Inflammatory macrophage treated with lipopolysaccharide for 4 hours (primary cell): Measurements from ENCODE around the gene AGBL1.

Source experiments
- DNase-seq: peaks from one replicate; pipeline ENCODE4 v3.0.0-alpha.2; 2020

AGBL1 gene

DNA sequence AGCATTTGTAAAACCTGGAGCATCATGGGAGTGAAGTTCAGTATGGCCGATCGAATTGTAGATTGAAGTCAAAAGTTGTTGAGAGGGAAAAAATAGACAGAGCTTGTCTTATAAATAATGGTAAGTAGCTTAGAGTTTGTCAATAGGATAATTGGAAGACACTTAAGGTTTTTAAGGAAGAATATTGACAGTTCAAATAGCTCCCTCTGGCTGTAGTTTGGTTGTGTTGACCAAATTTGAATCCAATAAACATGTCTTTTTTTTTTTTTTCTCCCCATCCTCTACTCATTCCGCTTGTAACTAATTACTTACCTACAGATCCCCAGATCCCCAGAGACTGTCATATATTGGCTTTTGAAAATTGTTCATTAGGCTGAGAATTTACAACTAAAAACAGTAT is 677.0 kb downstream of the AGBL1 start:
- DNase-seq: no peak

DNA sequence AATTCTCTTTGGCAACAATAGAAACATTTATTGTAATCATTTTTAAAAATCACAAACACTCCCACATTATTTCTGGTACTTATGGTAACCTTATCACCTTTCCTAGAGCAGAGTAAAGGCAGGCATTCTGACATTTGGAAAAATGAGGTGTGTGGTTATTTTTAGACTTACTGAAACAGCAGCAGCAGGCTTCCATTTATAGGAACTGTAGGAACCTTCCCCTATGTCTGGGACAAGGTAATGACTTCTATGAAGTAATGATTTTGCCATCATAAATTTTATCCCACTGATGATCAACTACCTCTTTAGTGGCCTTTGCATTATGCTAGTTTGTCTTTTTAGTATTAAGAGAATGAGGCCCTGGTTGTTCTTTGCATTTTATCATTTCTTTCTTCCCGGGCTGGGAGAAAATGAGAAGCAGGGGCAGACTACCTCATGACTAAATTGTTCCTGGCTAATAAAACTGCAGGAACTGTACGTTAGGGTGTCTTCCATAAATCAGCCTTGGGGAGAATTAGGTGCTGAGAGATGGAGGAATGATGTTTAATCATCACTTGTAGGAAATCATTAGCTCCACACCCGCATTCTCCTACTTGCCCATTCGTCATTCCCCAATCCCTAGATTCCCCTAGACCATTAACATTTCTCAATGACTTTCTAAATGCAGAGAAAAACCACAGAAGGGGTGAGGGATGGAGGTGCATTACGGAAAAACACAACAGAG is 680.3 kb downstream of the AGBL1 start:
- DNase-seq: no peak

DNA sequence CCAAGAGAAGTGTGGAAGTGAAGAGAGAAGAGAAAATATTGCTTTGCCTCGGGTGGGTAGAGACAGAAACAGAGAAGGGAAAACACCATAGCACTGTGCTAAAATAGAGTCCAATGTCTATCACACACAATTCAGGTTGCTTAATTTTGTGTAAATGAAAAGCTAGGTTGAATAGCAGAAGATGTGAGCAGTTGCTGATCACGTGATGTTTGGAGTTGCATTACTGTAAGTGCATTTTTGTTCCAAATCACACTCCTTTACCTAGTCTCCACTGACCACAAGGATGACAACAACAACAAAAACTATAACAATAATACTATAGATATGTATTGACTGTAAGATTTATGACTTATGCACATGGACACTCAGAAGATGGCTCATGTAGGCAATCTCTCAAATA is 683.2 kb downstream of the AGBL1 start:
- no peak for DNase-seq

DNA sequence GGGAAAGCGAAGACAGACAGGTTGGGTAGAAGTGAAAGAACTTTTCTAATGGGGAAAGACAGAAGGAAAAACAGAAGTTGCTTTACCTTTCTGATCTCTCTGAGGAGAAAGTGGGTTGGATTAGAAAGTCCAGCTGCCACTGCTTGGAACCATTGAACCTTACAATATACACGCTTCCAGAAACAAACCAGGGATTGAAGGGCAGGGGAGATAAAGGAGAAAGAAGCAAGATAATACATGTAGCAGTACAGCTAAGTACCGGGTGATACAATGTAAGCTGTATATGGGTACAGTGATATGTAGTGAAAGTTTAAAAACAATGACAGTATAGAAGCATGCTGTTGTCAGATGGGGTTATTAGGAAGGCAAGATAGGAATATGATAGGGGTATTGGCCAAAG is 684.4 kb downstream of the AGBL1 start:
- no peak for DNase-seq

DNA sequence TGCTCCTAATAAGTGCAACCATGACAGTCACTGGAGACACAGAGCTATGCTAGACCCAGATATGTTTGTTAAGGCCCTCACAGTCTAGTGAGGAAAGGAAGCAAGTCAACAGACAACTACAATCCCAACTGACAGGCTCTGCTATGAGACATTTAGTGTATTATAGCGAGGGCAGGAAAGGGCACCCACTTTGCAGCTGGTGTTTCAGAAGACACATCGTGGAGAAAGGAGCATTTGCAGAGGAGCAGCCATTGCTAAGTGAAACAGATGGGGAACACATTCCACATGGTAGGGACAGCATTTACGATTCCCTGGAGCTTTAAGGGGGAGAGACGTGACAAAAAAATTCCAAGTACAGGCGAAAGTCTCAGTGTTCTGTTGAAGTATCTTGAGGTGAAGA is 685.6 kb downstream of the AGBL1 start:
- no peak for DNase-seq

DNA sequence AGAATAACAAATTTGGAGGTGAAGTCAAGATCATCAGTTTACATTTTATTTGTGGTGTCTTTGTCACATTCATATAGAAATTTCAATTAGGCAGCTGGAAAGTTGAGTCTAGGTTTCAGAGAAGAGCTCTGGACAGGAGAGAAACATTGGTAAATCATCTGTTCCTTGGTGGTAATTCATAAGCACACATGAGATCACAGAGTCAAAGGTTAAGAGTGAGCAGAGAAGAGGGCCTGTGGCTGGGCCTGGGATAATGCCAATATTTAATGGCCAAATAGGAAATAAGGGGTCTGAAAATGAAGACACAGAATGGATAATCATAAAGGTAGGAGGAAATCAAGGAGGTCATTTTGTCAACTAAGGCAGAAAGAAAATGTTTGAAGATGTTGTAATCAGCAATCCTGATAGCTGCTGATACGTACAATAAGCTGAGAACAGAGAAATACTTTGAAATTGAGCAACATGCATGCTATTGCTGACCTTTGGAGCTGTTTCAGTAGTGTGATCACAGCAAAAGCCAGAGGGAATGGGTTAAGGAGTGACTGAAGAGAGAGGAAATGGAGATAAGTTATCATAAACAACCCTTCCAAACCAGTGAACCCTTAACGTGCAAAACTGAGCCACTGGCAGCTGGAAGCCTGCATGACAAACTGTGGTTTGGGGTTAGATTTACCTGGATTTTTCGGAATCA is 692.8 kb downstream of the AGBL1 start:
- no peak for DNase-seq

DNA sequence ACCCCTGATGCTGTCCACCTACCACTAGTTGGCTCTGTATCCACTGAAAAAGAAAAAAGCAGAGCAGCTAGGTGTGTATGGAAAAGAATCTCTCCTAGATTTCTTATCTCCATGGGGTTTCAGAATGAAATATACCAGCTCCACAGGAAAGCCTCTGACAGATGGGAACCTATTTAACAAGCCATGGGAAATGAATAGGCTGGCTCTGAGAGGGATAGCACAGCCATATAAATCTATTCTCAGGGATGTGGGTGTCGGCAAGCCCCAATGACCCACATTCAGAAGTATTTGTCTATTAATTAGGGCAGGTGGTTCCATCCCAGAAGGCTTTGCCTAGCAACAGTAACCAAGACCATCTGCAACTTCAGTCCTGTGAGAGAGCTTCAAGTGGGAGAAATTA is 694.1 kb downstream of the AGBL1 start:
- no peak for DNase-seq

DNA sequence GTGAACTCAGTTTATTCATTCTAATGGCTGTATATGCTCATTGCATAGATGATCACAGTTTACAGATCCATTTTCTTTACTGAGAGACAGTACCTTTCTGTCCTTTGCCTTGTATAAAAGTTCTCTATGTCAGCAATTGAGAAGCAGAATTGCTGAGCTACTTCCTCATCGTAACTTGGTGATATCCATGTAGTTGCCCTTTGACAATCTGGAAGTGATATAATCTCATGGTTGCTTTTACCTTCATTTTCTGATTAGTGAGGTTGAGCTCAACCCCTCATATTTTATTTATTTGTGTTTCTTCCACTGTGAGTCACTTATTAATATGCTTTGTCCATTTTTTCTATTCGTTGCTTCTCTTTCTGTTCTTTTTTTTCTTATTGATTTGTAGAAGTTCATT is 696.5 kb downstream of the AGBL1 start:
- DNase-seq: no peak

DNA sequence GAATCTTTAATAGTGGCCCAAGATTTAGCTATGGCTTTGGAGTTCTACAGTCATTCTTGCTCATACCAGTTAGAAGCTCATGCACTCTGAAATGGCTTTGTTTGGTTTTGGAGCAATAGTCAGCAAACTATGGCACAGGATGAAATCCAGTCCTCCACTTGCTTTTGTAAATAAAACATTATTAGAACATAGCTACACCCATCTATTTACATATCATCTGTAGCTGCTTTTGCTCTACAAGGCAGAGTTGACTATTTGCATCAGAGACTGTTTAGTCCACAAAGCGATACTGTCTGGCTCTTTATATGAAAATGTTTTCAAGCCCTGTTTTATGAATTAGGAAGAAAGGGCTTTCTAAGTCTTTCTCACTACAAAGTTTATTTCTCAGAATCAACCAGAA is 716.9 kb downstream of the AGBL1 start:
- no peak for DNase-seq

DNA sequence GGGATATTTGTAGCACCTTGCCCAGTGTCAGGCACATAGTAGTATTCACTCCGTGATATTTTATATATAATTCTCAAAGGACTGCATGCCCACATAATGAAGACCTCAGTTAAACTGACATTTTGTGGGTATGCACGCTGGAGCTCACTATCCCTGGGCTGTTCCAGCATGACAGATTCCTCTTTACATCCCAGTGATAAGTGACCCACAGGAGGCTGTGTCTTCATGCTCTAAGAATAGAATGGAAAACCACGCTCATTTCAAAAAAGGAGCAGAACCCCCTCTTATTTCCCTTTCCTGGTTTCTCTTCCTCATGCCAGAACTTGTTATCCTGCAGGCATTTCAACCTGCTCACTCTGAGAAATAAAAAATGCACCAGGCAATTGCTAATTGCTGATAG is 717.5 kb downstream of the AGBL1 start:
- no peak for DNase-seq

DNA sequence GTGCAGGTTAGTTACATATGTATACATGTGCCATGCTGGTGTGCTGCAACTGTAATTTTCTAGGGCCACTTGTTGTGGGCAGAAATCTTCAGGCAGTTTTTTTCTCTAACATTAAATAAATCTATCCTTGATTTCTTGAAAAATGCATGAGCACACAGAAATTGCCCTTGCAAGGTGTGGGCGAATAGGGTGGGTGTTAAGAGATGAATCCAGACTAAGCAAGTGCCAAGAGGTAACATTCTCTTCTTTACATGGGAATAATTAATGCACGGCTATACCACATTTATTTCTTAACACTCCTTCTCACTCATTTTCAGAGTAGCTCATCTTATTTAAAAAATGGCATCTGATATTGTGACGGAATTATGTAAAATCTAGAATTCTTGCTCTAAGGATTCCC is 719.6 kb downstream of the AGBL1 start:
- no peak for DNase-seq

DNA sequence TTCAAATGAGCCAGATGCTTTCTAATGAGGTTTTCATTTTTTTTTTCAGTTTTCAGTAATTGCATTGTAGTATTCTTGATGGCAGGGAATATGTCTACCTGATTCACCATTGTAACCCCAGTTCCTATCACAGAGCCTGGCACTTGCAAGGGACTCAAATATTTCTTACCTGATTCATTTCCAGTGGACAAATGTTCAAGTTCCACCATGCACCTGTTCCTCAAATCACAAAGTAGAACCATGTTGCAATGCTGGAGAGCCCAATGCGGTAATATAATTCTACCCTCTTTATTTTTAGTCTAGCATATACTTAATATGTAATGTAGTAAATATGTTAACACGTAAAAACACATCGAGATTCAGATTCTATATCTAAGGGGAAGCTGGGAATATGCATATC is 722.6 kb downstream of the AGBL1 start:
- no peak for DNase-seq

DNA sequence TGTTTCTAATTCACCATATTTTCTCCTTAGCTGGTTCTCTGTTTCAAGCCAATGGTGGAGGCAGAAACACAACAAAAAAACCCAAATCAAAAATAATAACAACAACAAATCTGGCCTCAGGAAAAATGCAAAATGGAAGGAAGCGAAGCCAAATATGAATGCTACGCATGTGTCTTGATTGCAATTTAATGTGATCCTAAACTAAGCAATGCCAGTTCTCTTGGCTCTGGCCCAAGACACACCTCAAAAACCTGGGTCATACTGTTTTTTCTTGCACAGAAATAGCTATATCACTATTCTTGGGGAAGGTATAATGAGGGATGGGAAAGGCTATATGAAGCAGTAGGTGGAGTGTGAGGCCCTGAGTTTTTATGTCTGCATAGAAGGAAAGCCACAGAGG is 724.7 kb downstream of the AGBL1 start:
- DNase-seq: no peak

DNA sequence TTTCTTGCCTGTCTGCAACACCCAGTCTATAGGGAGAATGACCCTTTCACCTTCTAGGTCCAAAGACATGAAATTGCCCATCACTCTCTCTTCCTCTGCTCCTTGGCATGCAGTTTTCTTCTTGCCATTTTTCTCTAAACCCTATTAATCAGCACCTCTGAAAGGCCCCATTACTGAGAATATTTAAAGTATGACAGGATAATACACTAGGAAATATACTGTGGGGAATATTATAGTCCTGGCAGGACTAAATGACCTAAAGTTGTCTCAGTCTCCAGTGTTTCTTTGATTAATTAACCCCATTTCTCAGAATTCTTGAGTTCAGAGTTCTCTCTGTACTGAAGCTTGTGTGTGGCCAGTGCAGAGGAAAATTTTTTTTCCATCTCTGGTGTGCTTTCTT is 730.7 kb downstream of the AGBL1 start:
- DNase-seq: no peak

DNA sequence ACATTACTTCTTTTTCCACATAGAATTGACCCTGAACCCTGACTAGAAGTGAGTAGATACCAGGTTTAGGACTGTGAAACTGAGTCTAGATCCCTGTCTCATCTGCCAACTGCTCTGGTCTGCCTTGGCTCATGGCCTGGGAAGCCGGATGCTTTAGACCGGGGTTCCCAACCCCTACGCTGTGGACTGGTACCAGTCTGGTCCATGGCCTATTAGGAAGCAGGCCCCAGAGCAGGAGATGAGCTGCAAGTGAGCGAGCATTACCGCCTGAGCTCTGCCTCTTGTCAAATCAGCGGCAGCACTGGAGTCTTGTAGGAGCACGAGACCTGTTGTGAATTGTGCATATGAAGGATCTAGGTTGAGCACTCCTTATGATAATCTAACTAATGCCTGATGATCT is 734.2 kb downstream of the AGBL1 start:
- DNase-seq: no peak

DNA sequence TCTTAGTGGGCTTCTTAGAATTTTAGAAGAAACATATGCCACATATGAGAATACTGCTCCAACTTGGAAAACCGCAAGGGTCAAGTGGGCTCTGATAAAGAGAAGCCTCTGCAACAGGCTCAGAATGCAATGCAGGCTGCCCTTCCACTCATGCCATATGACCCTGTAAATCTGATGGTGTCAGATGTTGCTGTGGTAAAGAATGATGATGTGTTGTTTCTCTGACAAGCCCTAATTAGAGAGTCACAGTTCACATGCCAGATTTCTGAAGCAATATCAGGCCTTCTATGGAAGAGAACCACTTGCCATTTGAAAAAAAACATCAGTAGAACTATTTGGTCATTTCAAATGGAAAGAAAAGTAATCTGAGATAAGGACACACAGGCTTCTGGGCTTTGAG is 749.6 kb downstream of the AGBL1 start:
- no peak for DNase-seq

DNA sequence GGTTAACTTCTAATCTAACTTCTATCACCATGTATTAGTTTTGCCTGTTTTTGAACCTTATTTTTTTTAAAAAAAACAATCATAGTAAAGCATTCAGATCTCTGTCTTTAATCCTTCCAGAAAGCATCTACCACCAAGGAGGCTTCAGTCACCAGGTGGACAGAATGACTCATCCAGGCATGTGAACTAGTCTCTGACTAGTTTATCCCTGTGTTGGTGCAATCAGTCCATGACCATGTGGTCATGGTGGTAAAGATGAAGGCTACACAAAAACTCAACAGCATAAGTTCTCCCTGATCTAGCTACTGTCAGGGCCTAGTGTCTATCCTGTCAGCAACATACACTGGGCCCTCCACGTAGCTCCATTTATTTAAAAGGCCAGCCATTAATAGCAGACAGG is 750.6 kb downstream of the AGBL1 start:
- DNase-seq: no peak

DNA sequence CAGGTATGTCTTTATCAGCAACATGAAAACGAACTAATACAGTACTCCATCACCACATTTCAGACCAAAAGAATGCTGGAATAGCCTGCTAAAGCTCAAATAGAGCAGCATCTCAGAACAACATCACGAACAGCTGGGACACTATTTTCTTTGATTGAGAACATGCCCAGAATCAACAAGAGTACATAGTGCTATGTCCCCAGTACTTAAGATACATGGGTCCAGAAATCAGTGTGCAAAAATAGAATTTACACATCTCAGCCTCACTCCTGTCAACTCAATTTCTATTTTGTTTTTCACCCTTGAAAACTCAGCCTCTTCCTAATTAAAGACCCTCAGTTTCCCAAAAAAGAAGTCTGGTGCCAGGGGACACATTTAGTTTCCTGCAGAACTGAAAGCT is 753.9 kb downstream of the AGBL1 start:
- DNase-seq: no peak

DNA sequence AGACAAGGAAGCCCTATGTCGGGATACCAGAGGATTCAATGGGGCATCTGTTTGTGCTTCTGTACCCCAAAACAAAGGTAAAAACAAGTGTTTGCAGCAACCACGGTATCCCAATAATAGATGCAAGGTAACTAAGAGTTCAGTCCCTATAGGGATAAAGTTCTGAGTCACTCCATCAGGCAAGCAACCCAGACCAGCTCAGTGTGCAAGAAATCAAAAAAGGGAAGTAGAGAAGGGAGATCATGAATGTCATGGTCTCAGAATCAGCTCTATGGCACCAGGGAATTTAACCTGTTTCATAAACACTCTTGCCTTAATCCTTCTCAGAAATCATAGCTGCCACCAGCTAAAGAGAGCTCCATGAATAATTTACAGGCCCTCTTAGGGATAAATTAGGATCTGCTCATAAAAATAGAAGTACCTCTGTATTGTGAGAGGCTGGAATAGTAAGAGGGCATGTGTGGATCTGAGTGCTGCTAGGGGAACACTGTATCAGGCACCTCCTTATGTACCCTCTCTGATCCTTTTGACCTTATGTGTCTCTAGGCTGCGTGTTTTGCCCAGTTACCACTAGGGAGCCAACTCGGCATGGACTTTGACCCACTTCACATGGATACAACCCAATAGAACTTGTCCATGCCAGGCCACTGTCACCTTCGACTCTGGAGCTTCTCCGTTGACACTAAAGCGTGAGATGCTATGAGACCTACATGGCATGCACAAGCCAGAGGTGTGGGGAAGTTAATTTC is 754.6 kb downstream of the AGBL1 start:
- DNase-seq: no peak

DNA sequence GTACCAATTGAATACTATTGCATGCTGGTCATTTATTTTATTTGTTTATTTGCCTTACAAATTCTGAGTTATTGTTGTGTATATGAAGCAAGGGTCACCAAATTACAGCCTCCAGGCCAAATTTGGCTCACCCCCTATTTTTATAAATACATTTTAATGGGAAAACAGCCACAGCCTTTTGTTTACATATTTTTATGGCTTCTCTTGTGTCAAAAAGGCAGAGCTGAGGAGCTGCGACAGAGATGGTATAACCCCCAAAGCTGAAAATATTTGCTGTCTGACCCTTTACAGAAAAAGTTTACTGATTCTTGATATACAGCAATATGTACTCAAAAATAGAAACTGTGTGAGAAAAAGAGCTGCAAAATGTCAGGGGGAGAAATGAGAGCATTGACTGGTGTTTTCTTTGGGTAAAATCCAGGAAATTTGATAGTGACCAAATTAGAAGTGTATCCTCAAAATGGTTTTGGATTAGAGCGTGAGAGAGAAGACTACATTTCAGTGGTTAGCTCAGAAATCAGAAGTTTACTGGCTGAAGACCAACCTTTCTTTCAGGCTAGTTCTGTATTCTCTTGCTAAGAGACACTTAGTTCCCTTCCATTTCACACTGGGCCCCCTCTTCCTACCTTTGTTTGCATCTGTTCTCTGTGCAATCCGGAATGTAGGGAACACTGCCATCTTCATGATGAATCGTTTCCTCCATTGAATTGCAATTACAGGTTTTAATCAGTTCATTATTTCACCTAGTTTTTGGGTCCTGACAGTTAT is 757.8 kb downstream of the AGBL1 start:
- no peak for DNase-seq

DNA sequence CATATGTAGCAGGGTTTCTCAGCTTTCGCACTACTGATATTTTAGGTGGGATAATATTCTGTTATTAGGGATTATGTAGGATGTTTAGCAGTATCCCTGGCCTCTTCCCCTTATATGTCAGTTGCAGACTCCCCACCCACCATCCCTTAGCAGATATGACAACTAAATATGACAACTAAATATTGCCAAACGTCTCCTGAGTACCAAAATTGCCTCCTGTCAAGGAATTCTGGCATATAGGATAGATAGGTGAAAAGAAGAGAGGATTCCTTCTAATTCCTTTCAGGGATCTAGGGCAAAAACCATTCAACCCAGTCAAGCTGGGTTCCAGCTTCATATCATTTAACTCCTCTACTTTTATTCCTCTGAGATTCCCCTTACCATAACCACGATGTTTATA is 759.8 kb downstream of the AGBL1 start:
- no peak for DNase-seq

DNA sequence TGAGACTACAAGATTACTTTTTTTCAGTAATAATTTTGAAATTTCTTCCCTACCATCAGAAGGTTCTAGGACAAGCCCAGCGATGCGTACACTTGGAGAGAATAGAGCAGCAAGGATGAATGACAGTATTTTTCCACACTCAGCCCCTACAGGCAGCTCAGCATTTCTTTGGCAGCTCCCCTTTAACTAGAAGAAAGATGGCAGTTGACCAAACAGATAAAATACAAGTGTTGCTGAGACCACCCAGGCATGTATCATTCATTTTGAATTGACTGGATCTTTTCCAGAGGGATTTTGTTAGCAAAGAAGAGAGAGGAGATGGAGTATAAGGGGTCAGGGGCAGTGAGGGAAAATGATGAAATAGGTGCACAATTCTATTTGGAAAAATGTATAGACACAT is 761.3 kb downstream of the AGBL1 start:
- no peak for DNase-seq

DNA sequence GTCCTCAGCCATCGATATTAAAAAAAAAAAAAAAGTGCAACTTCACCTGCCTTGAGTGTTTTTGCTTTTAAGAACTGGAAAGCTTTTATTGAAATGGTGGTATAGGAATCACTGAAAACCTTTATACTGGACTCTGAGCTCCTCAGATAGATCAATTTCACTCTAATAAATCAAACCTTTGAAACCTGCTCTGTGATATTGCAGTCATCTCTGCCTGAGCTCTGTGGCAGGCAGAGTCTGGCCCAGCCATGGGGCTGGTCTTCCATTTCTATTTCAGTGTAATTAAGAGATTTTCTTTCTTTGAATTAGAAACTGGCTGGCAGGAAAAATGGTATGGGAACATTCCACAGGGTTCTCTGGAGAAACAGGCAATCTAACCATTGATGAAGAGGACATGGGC is 762.5 kb downstream of the AGBL1 start:
- no peak for DNase-seq

DNA sequence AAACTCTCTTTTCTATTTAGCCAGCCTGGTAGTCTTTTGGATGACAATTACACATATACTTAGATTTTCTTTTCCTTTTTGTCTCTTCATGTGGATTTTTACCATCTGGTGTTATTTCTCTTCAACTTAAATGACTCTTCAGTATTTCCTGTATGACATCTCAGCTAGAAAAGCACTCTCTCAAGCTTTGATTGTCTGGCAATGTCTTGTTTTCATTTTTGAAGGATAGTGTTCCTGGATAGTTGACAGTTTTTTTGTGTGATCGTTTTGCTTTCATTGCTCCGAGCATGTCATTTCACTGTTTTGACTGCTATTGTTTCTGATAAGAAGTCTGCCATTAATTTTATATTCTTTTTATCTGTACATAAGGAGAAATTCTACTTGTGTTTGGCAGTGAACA is 766.4 kb downstream of the AGBL1 start:
- no peak for DNase-seq
